PC-3 (cell line): Measurements from ENCODE around the gene MACROD2.

ENCODE experiments used
- EZH2 ChIP-seq: fragments of 300-600 bp; sonication (generic); IDR thresholded peaks from one replicate; pipeline ENCODE4 v1.6.1; 2017; ENCODE audit warnings: antibody characterized with exemption, mild to moderate bottlenecking, low read length; ENCODE audit not compliant: unreplicated experiment
- EZH2phosphoT487 ChIP-seq: fragments of 300-600 bp; sonication (generic); IDR thresholded peaks from 2 replicates; pipeline ENCODE4 v1.6.1; 2018; ENCODE audit warnings: mild to moderate bottlenecking, antibody characterized with exemption, low read length, borderline replicate concordance
- TF ChIP-seq, protein P1 (sequence below): fragments of 300-600 bp; sonication (generic); conservative IDR thresholded peaks from 2 replicates; pipeline ENCODE4 v1.5.1; 2017; ENCODE audit warnings: antibody characterized with exemption, low read depth, mild to moderate bottlenecking, low read length

DNA sequence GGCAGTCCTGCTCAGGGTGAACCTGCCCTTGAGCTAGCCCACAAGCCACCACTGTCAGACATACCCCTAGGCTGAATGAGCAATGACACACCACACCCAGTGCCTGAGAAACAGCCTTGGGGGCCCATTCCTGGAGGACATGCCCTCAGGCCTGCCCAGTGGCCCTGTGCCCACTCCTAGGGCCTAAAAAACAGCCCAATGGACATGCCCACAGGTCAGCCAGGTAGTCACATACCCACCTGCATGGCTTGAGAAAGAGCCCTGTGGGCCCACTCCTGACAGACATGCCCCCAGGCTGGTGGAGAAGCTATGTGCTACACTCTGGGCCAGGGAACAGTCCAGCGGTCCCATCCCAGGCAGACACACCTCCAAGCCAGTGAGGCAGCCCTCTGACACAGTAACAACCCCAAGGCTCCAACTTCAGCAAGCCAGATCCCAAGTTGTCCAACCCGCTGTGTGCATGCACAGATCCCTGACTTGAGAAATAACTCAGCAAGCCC is 2086.8 kb downstream of the MACROD2 start:
- TF ChIP-seq, protein P1, sequence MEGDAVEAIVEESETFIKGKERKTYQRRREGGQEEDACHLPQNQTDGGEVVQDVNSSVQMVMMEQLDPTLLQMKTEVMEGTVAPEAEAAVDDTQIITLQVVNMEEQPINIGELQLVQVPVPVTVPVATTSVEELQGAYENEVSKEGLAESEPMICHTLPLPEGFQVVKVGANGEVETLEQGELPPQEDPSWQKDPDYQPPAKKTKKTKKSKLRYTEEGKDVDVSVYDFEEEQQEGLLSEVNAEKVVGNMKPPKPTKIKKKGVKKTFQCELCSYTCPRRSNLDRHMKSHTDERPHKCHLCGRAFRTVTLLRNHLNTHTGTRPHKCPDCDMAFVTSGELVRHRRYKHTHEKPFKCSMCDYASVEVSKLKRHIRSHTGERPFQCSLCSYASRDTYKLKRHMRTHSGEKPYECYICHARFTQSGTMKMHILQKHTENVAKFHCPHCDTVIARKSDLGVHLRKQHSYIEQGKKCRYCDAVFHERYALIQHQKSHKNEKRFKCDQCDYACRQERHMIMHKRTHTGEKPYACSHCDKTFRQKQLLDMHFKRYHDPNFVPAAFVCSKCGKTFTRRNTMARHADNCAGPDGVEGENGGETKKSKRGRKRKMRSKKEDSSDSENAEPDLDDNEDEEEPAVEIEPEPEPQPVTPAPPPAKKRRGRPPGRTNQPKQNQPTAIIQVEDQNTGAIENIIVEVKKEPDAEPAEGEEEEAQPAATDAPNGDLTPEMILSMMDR, result no peak
- TF ChIP-seq EZH2 (no peak), EZH2phosphoT487 (no peak)
